Lung (tissue), 12 donors: ENCODE results near the gene TACR1. TPM values are rescaled to one million over a fixed set of nuclear protein-coding genes. Genes with fewer than 3 reads are reported as not detected.

Experiments used
- ATAC-seq: fragments of 200-7000 bp; cut with Tn5 transposase; one replicate; pipeline ENCODE4 v1.9.1; 2020; ENCODE audit warnings: moderate number of reproducible peaks; ENCODE audit not compliant: insufficient read depth, low FRiP score
- DNase-seq, 3 donors: peaks; one replicate each; pipeline ENCODE4 v3.0.0-alpha.2; 2013 to 2017
- H3K27ac ChIP-seq, 2 donors: one replicate each; pipeline ENCODE4 v1.5.1; 2013; ENCODE audit warnings: mild to moderate bottlenecking in 2 of 2, moderate library complexity in 2 of 2, control low read depth in 1 of 2, inconsistent platforms in 1 of 2, low read depth in 1 of 2, low read length in 1 of 2
- H3K27me3 ChIP-seq, 3 donors: one replicate each; pipeline ENCODE4 v1.5.1; 2013; ENCODE audit warnings: low read length in 2 of 3; ENCODE audit not compliant: control insufficient read depth in 3 of 3, insufficient read depth in 3 of 3
- H3K36me3 ChIP-seq, 4 donors: one replicate each; pipeline ENCODE4 v1.5.1; 2013; ENCODE audit warnings: low read length in 4 of 4, mild to moderate bottlenecking in 1 of 4, moderate library complexity in 1 of 4; ENCODE audit not compliant: control insufficient read depth in 4 of 4, insufficient read depth in 4 of 4
- H3K4me1 ChIP-seq, 5 donors: one replicate each; pipeline ENCODE4 v1.5.1; 2013; ENCODE audit warnings: low read length in 5 of 5, mild to moderate bottlenecking in 2 of 5, moderate library complexity in 1 of 5; ENCODE audit not compliant: control insufficient read depth in 5 of 5, insufficient read depth in 5 of 5
- H3K4me3 ChIP-seq: one replicate; pipeline ENCODE4 v1.5.1; 2013; ENCODE audit warnings: mild to moderate bottlenecking, control low read depth, moderate library complexity
- H3K9ac ChIP-seq, 2 donors: one replicate each; pipeline ENCODE4 v1.5.1; 2013; ENCODE audit warnings: low read length in 2 of 2, control low read depth in 1 of 2; ENCODE audit not compliant: insufficient read depth in 1 of 2
- H3K9me3 ChIP-seq, 4 donors: one replicate each; pipeline ENCODE4 v1.5.1; 2013; ENCODE audit warnings: low read length in 3 of 4, mild to moderate bottlenecking in 1 of 4, moderate library complexity in 1 of 4; ENCODE audit not compliant: control insufficient read depth in 4 of 4, insufficient read depth in 3 of 4
- CTCF ChIP-seq: IDR thresholded peaks from 2 replicates; pipeline ENCODE4 v1.5.1; 2012; ENCODE audit warnings: mild to moderate bottlenecking; ENCODE audit errors: control extremely low read depth, extremely low read depth
- WGBS, 2 donors: extraction: QIAGEN DNeasy Blood & Tissue Kit; methylation state at CpG; one replicate each; pipeline ENCODE4 v1.1.7; 2013; 5-methylcytosine and 5-hydroxymethylcytosine counted together
- polyA plus RNA-seq, 2 donors: library from polyadenylated mRNA; stranded (reverse); fragments of 200-250 nt; gene quantifications; one replicate each; pipeline ENCODE4 v1.2.1, GENCODE V29; 2013
- total RNA-seq, 2 donors: library from RNA; depleted of rRNA in 1 of 2; stranded (reverse); fragments of >200 nt in 1 of 2; gene quantifications; one replicate each; pipeline ENCODE4 v1.2.1, GENCODE V29; 2014 to 2021
- donor health status: control.
- donor health status: control.
- donor health status: Bipolar disorder and iron deficiency.
- donor health status: healthy.
- donor health status: DM: yes; HTN: yes; CAD: no.

TACR1 gene
- total and polyA plus RNA-seq, 4 donors, result 0.33 to 1.6 (median 0.59) TPM

GRCh38 chr2:75123876-75124275, 75.4 kb downstream of the TACR1 start:
- DNase-seq, result no peak
- WGBS, 2 donors, result 84 to 88% methylated on average over 6 of the region's 6 CpGs
- Histone ChIP-seq H3K27me3 (no peaks in the 10 kb centered on the region), H3K9ac (no peak overlapping the region), H3K36me3 (no peaks in the 10 kb centered on the region), H3K4me1 (no peaks in the 10 kb centered on the region), H3K27ac (no peak overlapping the region), H3K4me3 (no peak overlapping the region), H3K9me3 (peaks cover 0 to 1% (median 0%) of the 10 kb centered on the region in 4 donors)
- no peak for ATAC-seq
- no peak for TF ChIP-seq CTCF

- H3K9me3 ChIP-seq, result no peaks in the 10 kb centered on the region
- no peak overlapping the region for H3K4me3 ChIP-seq
- H3K27ac ChIP-seq, result no peak overlapping the region
- H3K4me1 ChIP-seq, result peaks cover 0 to 12% (median 0%) of the 10 kb centered on the region in 5 donors
- H3K36me3 ChIP-seq, result no peaks in the 10 kb centered on the region
- no peak overlapping the region for H3K9ac ChIP-seq
- no peak for TF ChIP-seq CTCF
- no peak for ATAC-seq
- 71 to 72% methylated on average over 4 of the region's 4 CpGs for WGBS, 2 donors
- peak in 2 of 3 donors; percentile 42 to 49 for DNase-seq
- H3K27me3 ChIP-seq, result no peaks in the 10 kb centered on the region
These were observed 86.0 kb downstream of the TACR1 start for GRCh38 chr2:75113231-75113869.

GRCh38 chr2:75108937-75109482, 90.3 kb downstream of the TACR1 start:
- H3K9ac ChIP-seq, result no peak overlapping the region
- WGBS, 2 donors, result 74 to 84% methylated on average over 9 of the region's 9 CpGs
- H3K27ac ChIP-seq, result no peak overlapping the region
- ATAC-seq, result no peak
- H3K36me3 ChIP-seq, result no peaks in the 10 kb centered on the region
- no peak overlapping the region for H3K4me3 ChIP-seq
- H3K9me3 ChIP-seq, result no peaks in the 10 kb centered on the region
- H3K27me3 ChIP-seq, result no peaks in the 10 kb centered on the region
- H3K4me1 ChIP-seq, result peaks cover 0 to 11% (median 0%) of the 10 kb centered on the region in 5 donors
- no peak for DNase-seq
- TF ChIP-seq CTCF, result no peak

GRCh38 chr2:75102011-75102410, 97.3 kb downstream of the TACR1 start:
- no peak overlapping the region for H3K4me3 ChIP-seq
- no peaks in the 10 kb centered on the region for H3K36me3 ChIP-seq
- ATAC-seq, result no peak
- 93 to 97% methylated on average over 4 of the region's 4 CpGs for WGBS, 2 donors
- peaks cover 0 to 4% (median 1%) of the 10 kb centered on the region in 4 donors for H3K9me3 ChIP-seq
- TF ChIP-seq CTCF, result no peak
- H3K4me1 ChIP-seq, result peaks cover 0 to 2% (median 0%) of the 10 kb centered on the region in 5 donors
- DNase-seq, result no peak
- H3K27ac ChIP-seq, result no peak overlapping the region
- no peaks in the 10 kb centered on the region for H3K27me3 ChIP-seq
- H3K9ac ChIP-seq, result no peak overlapping the region
